HG02885 (cell line): ENCODE measurements around the gene DUOXA2.
"Not testable (repeated sequence)": the region's sequence is repeated elsewhere in the genome, so short reads cannot be mapped to it uniquely, and the experiment has no call there.

ENCODE experiments used
- ATAC-seq: cut with Tn5 transposase; IDR thresholded peaks from one replicate; pipeline ENCODE4 v1.9.1; 2021; ENCODE audit warnings: mild to moderate bottlenecking; ENCODE audit not compliant: unreplicated experiment, poor library complexity

DUOXA2 gene

GRCh38 chr15:45114076-45114750 is at the start of gene DUOXA2, which contains the start of gene DUOX2:
Gene DUOXA2 (plus strand): TSS chr15:45114326. CDS start chr15:45114606, 280 bp downstream.
Gene DUOX2 (minus strand): TSS chr15:45114172. CDS start chr15:45113411, 761 bp downstream.
- ATAC-seq = no peak

GRCh38 chr15:45064386-45064785 is 49.7 kb upstream of the DUOXA2 start:
- no peak for ATAC-seq

GRCh38 chr15:45069942-45070360 is 44.2 kb upstream of the DUOXA2 start:
- not testable (repeated sequence) for ATAC-seq

GRCh38 chr15:45073602-45074001 is 40.5 kb upstream of the DUOXA2 start:
- not testable (repeated sequence) for ATAC-seq

- not testable (repeated sequence) for ATAC-seq
These were observed 38.4 kb upstream of the DUOXA2 start for GRCh38 chr15:45075440-45076320.

GRCh38 chr15:45077391-45077790 is 36.7 kb upstream of the DUOXA2 start:
- ATAC-seq = not testable (repeated sequence)

GRCh38 chr15:45079201-45079600 is 34.9 kb upstream of the DUOXA2 start:
- ATAC-seq = not testable (repeated sequence)

- not testable (repeated sequence) for ATAC-seq
These were observed 34.4 kb upstream of the DUOXA2 start for GRCh38 chr15:45079628-45080246.

- not testable (repeated sequence) for ATAC-seq
These were observed 33.5 kb upstream of the DUOXA2 start for GRCh38 chr15:45080593-45080992.

- not testable (repeated sequence) for ATAC-seq
These were observed 31.7 kb upstream of the DUOXA2 start for GRCh38 chr15:45082412-45082811.

GRCh38 chr15:45083223-45083622 is 30.9 kb upstream of the DUOXA2 start:
- ATAC-seq = no peak

GRCh38 chr15:45084163-45084562 is 30.0 kb upstream of the DUOXA2 start:
- no peak for ATAC-seq

- ATAC-seq = no peak
These were observed 26.6 kb upstream of the DUOXA2 start for GRCh38 chr15:45087513-45087912.

GRCh38 chr15:45088801-45089711 is 25.1 kb upstream of the DUOXA2 start:
- ATAC-seq = no peak

- no peak for ATAC-seq
These were observed 24.3 kb upstream of the DUOXA2 start for GRCh38 chr15:45089712-45090373.

- ATAC-seq = no peak
These were observed 23.0 kb upstream of the DUOXA2 start for GRCh38 chr15:45091161-45091560.

GRCh38 chr15:45091576-45091975 is 22.6 kb upstream of the DUOXA2 start:
- no peak for ATAC-seq

- no peak for ATAC-seq
These were observed 21.1 kb upstream of the DUOXA2 start for GRCh38 chr15:45093013-45093412.

GRCh38 chr15:45093622-45094357 is 20.3 kb upstream of the DUOXA2 start:
- ATAC-seq = no peak
